ENCODE measurements around the gene CMTM7. TPM values are rescaled to one million over a fixed set of nuclear protein-coding genes. Genes with fewer than 3 reads are reported as not detected.

The CMTM7 gene
- total RNA-seq, 3 donors from 2014 or later (not counting 1 experiment from before 2014, with no cell fraction given): 4.1 to 16.7 (median 12.8) TPM

DNA sequence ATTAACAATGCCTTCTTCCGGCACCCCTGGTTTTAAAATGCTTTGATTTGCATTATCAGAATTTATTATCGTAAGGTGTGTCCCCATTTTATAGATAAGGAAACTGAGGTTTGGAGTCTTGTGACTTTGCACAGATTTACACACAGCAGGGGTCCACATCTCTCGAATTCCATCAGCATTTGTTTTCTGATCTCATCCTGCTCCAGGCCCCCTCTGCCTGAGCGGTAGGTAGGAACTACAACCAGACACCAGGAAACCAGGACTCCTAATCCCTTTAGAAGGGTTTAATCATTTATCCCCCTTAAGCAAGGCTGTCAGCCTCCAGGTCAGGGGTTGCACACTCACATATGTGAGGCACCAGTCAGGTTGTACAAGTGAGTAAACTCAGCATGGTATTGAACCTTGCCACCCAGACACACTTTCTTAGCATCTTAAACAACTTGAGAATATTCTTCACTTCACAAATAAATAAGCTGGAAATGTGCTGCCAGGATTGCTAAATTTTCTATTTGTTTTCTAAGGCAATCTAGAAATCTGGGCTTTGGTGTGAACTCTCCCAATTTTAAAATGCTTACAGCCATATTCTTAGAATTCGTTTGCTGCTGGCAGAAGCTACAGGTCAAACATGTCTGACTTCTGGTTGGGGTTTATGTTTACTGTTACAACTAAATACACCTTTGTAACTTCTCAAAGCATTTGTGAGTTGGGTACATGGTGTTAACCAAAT is 31.7 kb upstream of the CMTM7 start:
- H3K9me3 ChIP-seq (ENCODE audit: control insufficient read depth, insufficient read depth, low read length): no peaks in the 10 kb centered on the region
- TF ChIP-seq, protein P1, sequence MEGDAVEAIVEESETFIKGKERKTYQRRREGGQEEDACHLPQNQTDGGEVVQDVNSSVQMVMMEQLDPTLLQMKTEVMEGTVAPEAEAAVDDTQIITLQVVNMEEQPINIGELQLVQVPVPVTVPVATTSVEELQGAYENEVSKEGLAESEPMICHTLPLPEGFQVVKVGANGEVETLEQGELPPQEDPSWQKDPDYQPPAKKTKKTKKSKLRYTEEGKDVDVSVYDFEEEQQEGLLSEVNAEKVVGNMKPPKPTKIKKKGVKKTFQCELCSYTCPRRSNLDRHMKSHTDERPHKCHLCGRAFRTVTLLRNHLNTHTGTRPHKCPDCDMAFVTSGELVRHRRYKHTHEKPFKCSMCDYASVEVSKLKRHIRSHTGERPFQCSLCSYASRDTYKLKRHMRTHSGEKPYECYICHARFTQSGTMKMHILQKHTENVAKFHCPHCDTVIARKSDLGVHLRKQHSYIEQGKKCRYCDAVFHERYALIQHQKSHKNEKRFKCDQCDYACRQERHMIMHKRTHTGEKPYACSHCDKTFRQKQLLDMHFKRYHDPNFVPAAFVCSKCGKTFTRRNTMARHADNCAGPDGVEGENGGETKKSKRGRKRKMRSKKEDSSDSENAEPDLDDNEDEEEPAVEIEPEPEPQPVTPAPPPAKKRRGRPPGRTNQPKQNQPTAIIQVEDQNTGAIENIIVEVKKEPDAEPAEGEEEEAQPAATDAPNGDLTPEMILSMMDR (IDR thresholded peaks at IDR 0.05): no peak
- ATAC-seq (no peak), DNase-seq (no peak)
- H3K36me3 ChIP-seq (ENCODE audit: control insufficient read depth, insufficient read depth, low read length): no peaks in the 10 kb centered on the region
- H3K9me3 Mint-ChIP-seq: no peaks in the 10 kb centered on the region
- H3K4me3 ChIP-seq (ENCODE audit: low read length): no peak overlapping the region
- no peak overlapping the region for H3K27ac Mint-ChIP-seq
- H3K27me3 Mint-ChIP-seq (ENCODE audit: low read depth in 2 of 2): peaks cover 3 to 15% of the 10 kb centered on the region in 2 donors
- H3K4me1 Mint-ChIP-seq: no peaks in the 10 kb centered on the region
- WGBS (ENCODE audit: insufficient coverage): 100% methylated on average over 4 of the region's 5 CpGs
- no peaks in the 10 kb centered on the region for H3K4me1 ChIP-seq (ENCODE audit: control insufficient read depth, insufficient read depth, low read length)
- no peaks in the 10 kb centered on the region for H3K27me3 ChIP-seq (ENCODE audit: control insufficient read depth, insufficient read depth, low read length)
- no peaks in the 10 kb centered on the region for H3K36me3 Mint-ChIP-seq
- intact Hi-C loops (cut with micrococcal nuclease): no loop called here
- no peak overlapping the region for H3K27ac ChIP-seq (ENCODE audit: low read length)
- no peak overlapping the region for H3K4me3 Mint-ChIP-seq

DNA sequence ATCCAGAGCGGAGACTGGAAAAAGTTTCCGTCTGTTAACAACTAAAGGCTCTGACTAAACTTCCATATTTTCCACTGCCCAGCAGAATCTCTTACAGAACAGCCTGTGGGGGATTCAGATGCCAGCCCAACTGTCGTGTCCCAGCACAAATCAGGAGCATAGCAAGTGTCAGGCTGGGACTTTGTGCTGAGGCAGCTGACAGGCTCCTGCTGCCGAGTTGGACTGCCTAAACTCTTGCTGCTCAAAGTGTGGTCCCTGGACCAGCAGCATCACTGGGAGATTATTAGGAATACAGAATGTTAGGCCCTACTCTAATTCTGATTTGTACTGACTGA is 31.2 kb upstream of the CMTM7 start:
- H3K9me3 ChIP-seq (ENCODE audit: control insufficient read depth, insufficient read depth, low read length): no peaks in the 10 kb centered on the region
- H3K4me3 ChIP-seq (ENCODE audit: low read length): no peak overlapping the region
- H3K9me3 Mint-ChIP-seq: no peaks in the 10 kb centered on the region
- TF ChIP-seq, protein P1 (IDR thresholded peaks at IDR 0.05): no peak
- intact Hi-C loops (cut with micrococcal nuclease): no loop called here
- H3K27me3 Mint-ChIP-seq (ENCODE audit: low read depth in 2 of 2): peaks cover 3 to 15% of the 10 kb centered on the region in 2 donors
- no peaks in the 10 kb centered on the region for H3K36me3 ChIP-seq (ENCODE audit: control insufficient read depth, insufficient read depth, low read length)
- no peaks in the 10 kb centered on the region for H3K4me1 Mint-ChIP-seq
- H3K27ac ChIP-seq (ENCODE audit: low read length): no peak overlapping the region
- DNase-seq (no peak), ATAC-seq (no peak)
- no peaks in the 10 kb centered on the region for H3K36me3 Mint-ChIP-seq
- WGBS (ENCODE audit: insufficient coverage): 93% methylated on average over 4 of the region's 4 CpGs
- H3K4me3 Mint-ChIP-seq: no peak overlapping the region
- H3K27me3 ChIP-seq (ENCODE audit: control insufficient read depth, insufficient read depth, low read length): no peaks in the 10 kb centered on the region
- H3K4me1 ChIP-seq (ENCODE audit: control insufficient read depth, insufficient read depth, low read length): no peaks in the 10 kb centered on the region
- no peak overlapping the region for H3K27ac Mint-ChIP-seq

DNA sequence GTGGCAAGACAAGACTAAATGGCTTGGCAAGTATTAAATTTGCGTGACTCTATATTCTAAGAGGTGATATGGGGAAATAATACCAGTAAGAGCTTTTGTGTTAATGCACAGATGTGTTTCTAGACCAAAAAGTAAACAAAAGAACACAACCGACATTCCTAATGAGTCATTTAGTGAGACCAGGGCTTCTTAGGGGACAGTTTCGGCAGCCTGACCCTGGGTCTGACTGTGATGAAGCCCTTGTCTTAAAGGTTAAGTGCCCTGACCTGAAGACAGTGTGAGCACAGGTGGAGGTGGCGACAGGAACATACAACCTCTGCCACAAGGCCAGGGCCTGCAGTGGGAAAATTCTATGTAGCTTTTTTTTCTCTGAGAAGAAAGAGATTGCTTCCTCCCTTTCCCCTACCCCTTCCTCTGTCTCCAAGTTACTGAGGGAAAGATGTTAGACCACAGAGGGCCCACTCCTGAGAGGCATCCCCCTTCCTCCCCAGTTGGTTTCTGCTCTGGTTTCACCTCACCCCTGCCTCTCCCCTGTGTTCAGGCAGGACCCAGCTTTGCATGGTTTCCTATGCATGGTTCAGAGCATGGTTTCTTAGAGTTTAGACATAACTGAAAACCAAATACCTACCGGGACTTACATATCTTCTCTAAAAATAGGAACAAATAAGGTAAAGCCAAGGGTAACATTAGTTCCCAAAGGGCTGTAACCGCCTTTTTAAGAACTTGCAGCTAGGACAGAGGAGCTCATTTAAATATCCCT is 24.8 kb upstream of the CMTM7 start:
- TF ChIP-seq, protein P1 (IDR thresholded peaks at IDR 0.05): no peak
- Histone ChIP-seq H3K27me3 (ENCODE audit: control insufficient read depth, insufficient read depth, low read length) (no peaks in the 10 kb centered on the region), H3K36me3 (ENCODE audit: control insufficient read depth, insufficient read depth, low read length) (no peaks in the 10 kb centered on the region), H3K4me1 (ENCODE audit: control insufficient read depth, insufficient read depth, low read length) (no peaks in the 10 kb centered on the region), H3K9me3 (ENCODE audit: control insufficient read depth, insufficient read depth, low read length) (no peaks in the 10 kb centered on the region), H3K4me3 (ENCODE audit: low read length) (no peak overlapping the region), H3K27ac (ENCODE audit: low read length) (no peak overlapping the region)
- Mint-ChIP-seq H3K27ac (no peak overlapping the region), H3K4me3 (no peak overlapping the region), H3K9me3 (no peaks in the 10 kb centered on the region), H3K4me1 (no peaks in the 10 kb centered on the region), H3K27me3 (ENCODE audit: low read depth in 2 of 2) (no peaks in the 10 kb centered on the region), H3K36me3 (no peaks in the 10 kb centered on the region)
- intact Hi-C loops (cut with micrococcal nuclease): no loop called here
- WGBS (ENCODE audit: insufficient coverage): 63% methylated on average over 5 of the region's 6 CpGs
- ATAC-seq (no peak), DNase-seq (no peak)

Measured in natural killer cell (primary cell).